HL-60 (cell line): ENCODE measurements around the gene IL20RB.
A peak's percentile ranks its signal among the peaks of the same experiment; 100 is the strongest.

ENCODE experiments used
- DNase-seq, 2 experiments: peaks; one replicate each; pipeline ENCODE4 v3.0.0-alpha.2; 2010 to 2020; ENCODE audit warnings: low read depth in 1 of 2, low spot score in 1 of 2
- H3K27ac ChIP-seq: fragments of 250-450 bp; sonication (Bioruptor Pico); replicated peaks from 2 replicates; pipeline ENCODE4 v1.5.1; 2020; ENCODE audit warnings: mild to moderate bottlenecking, moderate library complexity
- H3K27me3 ChIP-seq: fragments of 250-450 bp; sonication (Bioruptor Pico); 2 replicates; pipeline ENCODE4 v1.5.1; 2021; ENCODE audit warnings: mild to moderate bottlenecking, moderate library complexity; ENCODE audit not compliant: insufficient read depth, poor library complexity, severe bottlenecking
- H3K4me3 ChIP-seq: replicated peaks from 2 replicates; pipeline ENCODE4 v1.5.1; 2011; ENCODE audit warnings: mild to moderate bottlenecking, control low read depth, low read length; ENCODE audit not compliant: insufficient read depth
- CTCF ChIP-seq: IDR thresholded peaks from one replicate; pipeline ENCODE4 v1.5.1; 2011; ENCODE audit warnings: low read length, control low read depth, inconsistent platforms; ENCODE audit not compliant: insufficient read depth
- GABPA ChIP-seq: IDR thresholded peaks from 2 replicates; pipeline ENCODE4 v1.6.1; 2012; ENCODE audit warnings: low read depth
- POLR2AphosphoS5 ChIP-seq: IDR thresholded peaks from 2 replicates; pipeline ENCODE4 v1.6.1; 2012; ENCODE audit warnings: low read depth
- REST ChIP-seq: IDR thresholded peaks from 2 replicates; pipeline ENCODE4 v1.6.1; 2012; ENCODE audit warnings: low read depth; ENCODE audit not compliant: insufficient replicate concordance
- SPI1 ChIP-seq: IDR thresholded peaks from 2 replicates; pipeline ENCODE4 v1.6.1; 2012; ENCODE audit warnings: low read depth, mild to moderate bottlenecking, borderline replicate concordance

Gene IL20RB

GRCh38 chr3:137020888-137021287 is 63.1 kb downstream of the IL20RB start:
- Histone ChIP-seq H3K27ac (no peak overlapping the region), H3K27me3 (no peaks in the 10 kb centered on the region), H3K4me3 (no peak overlapping the region)
- no peak for TF ChIP-seq SPI1
- DNase-seq: no peak

- Histone ChIP-seq H3K27me3 (no peaks in the 10 kb centered on the region), H3K27ac (no peak overlapping the region), H3K4me3 (no peak overlapping the region)
- no peak for TF ChIP-seq REST
- peak; percentile 61; the same call in 1 of the 2 replicates for TF ChIP-seq SPI1
- DNase-seq: no peak
These were observed 66.6 kb downstream of the IL20RB start for GRCh38 chr3:137024348-137024747.

- Histone ChIP-seq H3K4me3 (no peak overlapping the region), H3K27ac (no peak overlapping the region), H3K27me3 (no peaks in the 10 kb centered on the region)
- no peak for DNase-seq
- no peak for TF ChIP-seq GABPA
- TF ChIP-seq REST: no peak
- TF ChIP-seq CTCF: no peak
- TF ChIP-seq SPI1: no peak
- no peak for TF ChIP-seq POLR2AphosphoS5
These were observed 68.9 kb downstream of the IL20RB start for GRCh38 chr3:137026701-137027100.

- Histone ChIP-seq H3K4me3 (no peak overlapping the region), H3K27me3 (peaks cover 6% of the 10 kb centered on the region), H3K27ac (no peak overlapping the region)
- peak; percentile 95 for TF ChIP-seq CTCF
- TF ChIP-seq GABPA: no peak
- TF ChIP-seq POLR2AphosphoS5: no peak
- no peak for TF ChIP-seq SPI1
- DNase-seq: peak; percentile 32 to 70
These were observed 74.8 kb downstream of the IL20RB start for GRCh38 chr3:137032465-137033120.

GRCh38 chr3:137035631-137036030 is 77.8 kb downstream of the IL20RB start:
- H3K27me3 ChIP-seq: peaks cover 6% of the 10 kb centered on the region
- H3K4me3 ChIP-seq: no peak overlapping the region
- DNase-seq: no peak
- TF ChIP-seq POLR2AphosphoS5 (no peak), REST (no peak), SPI1 (no peak), CTCF (no peak), GABPA (no peak)
- H3K27ac ChIP-seq: no peak overlapping the region
